Fibroblast of villous mesenchyme (primary cell): ENCODE data around the gene ZBTB25. TPM values are rescaled to one million over a fixed set of nuclear protein-coding genes. Genes with fewer than 3 reads are reported as not detected.

Source experiments
- DNase-seq: peaks from one replicate; pipeline ENCODE4 v3.0.0-alpha.2; 2010; ENCODE audit warnings: low read depth
- H3K4me3 ChIP-seq: 2 replicates; pipeline ENCODE4 v1.5.1; 2011; ENCODE audit warnings: low read depth, mild to moderate bottlenecking, low read length
- CTCF ChIP-seq: IDR thresholded peaks from 2 replicates; pipeline ENCODE4 v1.5.1; 2012; ENCODE audit warnings: low read depth, mild to moderate bottlenecking, low read length; ENCODE audit not compliant: insufficient read depth
- total RNA-seq: library from RNA; depleted of rRNA; stranded (reverse); fragments of >200 nt; gene quantifications from 2 replicates; pipeline ENCODE4 v1.2.3, GENCODE V29; 2012

ZBTB25 gene
- total RNA-seq, 1 donor: 8.6 TPM

- H3K4me3 ChIP-seq: no peak overlapping the region
- no peak for TF ChIP-seq CTCF
- no peak for DNase-seq
These were observed 8.4 kb downstream of the ZBTB25 start for GRCh38 chr14:64495252-64495651.

GRCh38 chr14:64493455-64493854, 10.2 kb downstream of the ZBTB25 start:
- no peak for TF ChIP-seq CTCF
- DNase-seq: no peak
- H3K4me3 ChIP-seq: no peak overlapping the region

GRCh38 chr14:64491637-64492036, 12.0 kb downstream of the ZBTB25 start:
- no peak for TF ChIP-seq CTCF

GRCh38 chr14:64488590-64489099, 15.0 kb downstream of the ZBTB25 start:
- TF ChIP-seq CTCF: no peak
- no peak overlapping the region for H3K4me3 ChIP-seq
- no peak for DNase-seq

More at GRCh38 chr14:64491637-64492036, 12.0 kb downstream of the ZBTB25 start:
- H3K4me3 ChIP-seq: no peak overlapping the region
- no peak for DNase-seq

- no peak overlapping the region for H3K4me3 ChIP-seq
- DNase-seq: peak; percentile 44
- peak; percentile 49 for TF ChIP-seq CTCF
These were observed 24.9 kb downstream of the ZBTB25 start for GRCh38 chr14:64478634-64479250.

DNA sequence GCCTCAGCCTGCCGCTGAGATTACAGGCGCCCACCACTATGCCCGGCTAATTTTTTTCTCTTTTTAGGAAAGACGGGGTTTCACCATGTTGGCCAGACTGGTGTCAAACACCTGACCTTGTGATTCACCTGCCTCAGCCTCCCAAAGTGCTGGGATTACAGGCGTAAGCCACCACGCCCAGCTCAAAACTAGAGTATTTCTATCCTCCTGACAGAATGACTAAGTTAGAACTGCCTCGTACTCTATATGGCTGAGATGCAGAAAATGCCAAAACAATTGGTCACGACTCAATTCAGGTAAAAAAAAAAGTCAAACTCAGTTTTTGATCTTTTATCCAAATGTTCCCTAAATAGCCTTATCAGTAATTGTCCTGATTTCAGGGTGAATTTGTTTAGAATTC, 27.2 kb downstream of the ZBTB25 start:
- no peak for DNase-seq
- no peak overlapping the region for H3K4me3 ChIP-seq
- TF ChIP-seq CTCF: no peak
